Hepatocyte (in vitro differentiated cells): ENCODE results near the gene SYDE1. TPM values are rescaled to one million over a fixed set of nuclear protein-coding genes. Genes with fewer than 3 reads are reported as not detected.

Experiments
- DNase-seq: peaks from one replicate; pipeline ENCODE4 v3.0.0-alpha.2; 2016; ENCODE audit warnings: low spot score
- H2AFZ ChIP-seq: fragments of 200-600 bp; sonication (generic); 2 replicates; pipeline ENCODE4 v1.6.0; 2016; ENCODE audit warnings: antibody characterized with exemption, mild to moderate bottlenecking
- H3K27ac ChIP-seq: fragments of 200-600 bp; sonication (generic); 2 replicates; pipeline ENCODE4 v1.5.1; 2016; ENCODE audit warnings: mild to moderate bottlenecking
- H3K27me3 ChIP-seq: fragments of 200-600 bp; sonication (generic); 2 replicates; pipeline ENCODE4 v1.6.1; 2016
- H3K36me3 ChIP-seq: fragments of 200-600 bp; sonication (generic); replicated peaks from 2 replicates; pipeline ENCODE4 v1.5.1; 2016; ENCODE audit warnings: low read depth; ENCODE audit not compliant: insufficient read depth
- H3K4me1 ChIP-seq: fragments of 200-600 bp; sonication (generic); 2 replicates; pipeline ENCODE4 v1.5.1; 2016; ENCODE audit warnings: mild to moderate bottlenecking, moderate library complexity; ENCODE audit not compliant: insufficient read depth
- H3K4me2 ChIP-seq: fragments of 200-600 bp; sonication (generic); 2 replicates; pipeline ENCODE4 v1.6.0; 2016
- H3K4me3 ChIP-seq: fragments of 200-600 bp; sonication (generic); 2 replicates; pipeline ENCODE4 v1.5.1; 2016; ENCODE audit warnings: mild to moderate bottlenecking
- H3K79me2 ChIP-seq: fragments of 200-600 bp; sonication (generic); 2 replicates; pipeline ENCODE4 v1.6.0; 2017; ENCODE audit warnings: mild to moderate bottlenecking
- H3K9me2 ChIP-seq: fragments of 200-600 bp; sonication (generic); replicated peaks from 2 replicates; pipeline ENCODE4 v1.6.0; 2017; ENCODE audit warnings: mild to moderate bottlenecking; ENCODE audit not compliant: insufficient read depth
- H3K9me3 ChIP-seq: fragments of 200-600 bp; sonication (generic); 2 replicates; pipeline ENCODE4 v1.5.1; 2016; ENCODE audit warnings: low read depth, mild to moderate bottlenecking
- H4K20me1 ChIP-seq: fragments of 200-600 bp; sonication (generic); 2 replicates; pipeline ENCODE4 v1.6.0; 2016; ENCODE audit warnings: mild to moderate bottlenecking; ENCODE audit not compliant: insufficient read depth, poor library complexity, severe bottlenecking
- EZH2 ChIP-seq: fragments of 200-600 bp; sonication (generic); IDR thresholded peaks from 2 replicates; pipeline ENCODE4 v1.6.1; 2016; ENCODE audit warnings: antibody characterized with exemption, mild to moderate bottlenecking, borderline replicate concordance
- EZH2phosphoT487 ChIP-seq: fragments of 200-600 bp; sonication (generic); IDR thresholded peaks from one replicate; pipeline ENCODE4 v1.6.1; 2018; ENCODE audit warnings: antibody characterized with exemption, mild to moderate bottlenecking, low read depth, moderate library complexity; ENCODE audit not compliant: unreplicated experiment, severe bottlenecking
- WGBS: methylation state at CpG from one replicate; pipeline ENCODE4 v1.1.6; 2016; ENCODE audit warnings: low lambda C conversion rate; ENCODE audit errors: missing lambda C conversion rate; 5-methylcytosine and 5-hydroxymethylcytosine counted together
- polyA plus RNA-seq: library from polyadenylated mRNA; unstranded; fragments of >200 nt; fragmentation: Nextera tagmentation; extraction: Ambion mirVana; gene quantifications from 2 replicates; pipeline ENCODE4 v1.2.1, GENCODE V29; 2016
- total RNA-seq: library from RNA; depleted of rRNA; stranded (reverse); fragments of >200 nt; gene quantifications from 2 replicates; pipeline ENCODE4 v1.2.3, GENCODE V29; 2014
- TF ChIP-seq, protein P1 (sequence below): fragments of 200-600 bp; sonication (generic); IDR thresholded peaks from 2 replicates; pipeline ENCODE4 v1.5.1; 2016; ENCODE audit warnings: antibody characterized with exemption, mild to moderate bottlenecking; ENCODE audit not compliant: poor library complexity

The SYDE1 gene
- total and polyA plus RNA-seq, 2 experiments from 2014 or later: 17.8 to 18.5 TPM

DNA sequence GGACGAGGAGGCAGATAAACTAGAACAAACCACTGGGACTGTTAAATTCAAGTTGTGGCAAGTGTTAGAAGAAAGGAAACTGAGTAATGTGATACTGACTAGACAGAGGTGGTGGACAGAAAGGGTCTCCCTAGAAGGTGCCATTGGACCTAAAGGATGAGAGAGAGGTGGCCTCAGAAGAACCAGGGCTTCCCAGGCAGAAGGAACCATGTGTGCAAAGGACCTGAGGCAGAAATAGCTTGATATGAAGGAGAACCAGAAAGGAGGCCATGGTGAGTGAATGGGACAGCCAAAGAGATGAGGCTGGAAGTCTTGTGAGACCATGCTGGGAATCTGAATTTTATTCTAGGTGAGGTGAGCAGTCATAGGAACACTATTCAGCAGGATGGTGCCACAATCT lies 2.8 kb upstream of the SYDE1 start:
- Histone ChIP-seq H2AFZ (no peak overlapping the region), H3K79me2 (peaks cover 12% of the 10 kb centered on the region), H3K9me2 (no peaks in the 10 kb centered on the region), H3K4me2 (no peak overlapping the region), H3K4me1 (no peaks in the 10 kb centered on the region), H3K9me3 (no peaks in the 10 kb centered on the region), H3K27ac (no peak overlapping the region), H3K4me3 (no peak overlapping the region), H3K36me3 (no peaks in the 10 kb centered on the region), H3K27me3 (peaks cover 5% of the 10 kb centered on the region), H4K20me1 (no peaks in the 10 kb centered on the region)
- TF ChIP-seq, protein P1, sequence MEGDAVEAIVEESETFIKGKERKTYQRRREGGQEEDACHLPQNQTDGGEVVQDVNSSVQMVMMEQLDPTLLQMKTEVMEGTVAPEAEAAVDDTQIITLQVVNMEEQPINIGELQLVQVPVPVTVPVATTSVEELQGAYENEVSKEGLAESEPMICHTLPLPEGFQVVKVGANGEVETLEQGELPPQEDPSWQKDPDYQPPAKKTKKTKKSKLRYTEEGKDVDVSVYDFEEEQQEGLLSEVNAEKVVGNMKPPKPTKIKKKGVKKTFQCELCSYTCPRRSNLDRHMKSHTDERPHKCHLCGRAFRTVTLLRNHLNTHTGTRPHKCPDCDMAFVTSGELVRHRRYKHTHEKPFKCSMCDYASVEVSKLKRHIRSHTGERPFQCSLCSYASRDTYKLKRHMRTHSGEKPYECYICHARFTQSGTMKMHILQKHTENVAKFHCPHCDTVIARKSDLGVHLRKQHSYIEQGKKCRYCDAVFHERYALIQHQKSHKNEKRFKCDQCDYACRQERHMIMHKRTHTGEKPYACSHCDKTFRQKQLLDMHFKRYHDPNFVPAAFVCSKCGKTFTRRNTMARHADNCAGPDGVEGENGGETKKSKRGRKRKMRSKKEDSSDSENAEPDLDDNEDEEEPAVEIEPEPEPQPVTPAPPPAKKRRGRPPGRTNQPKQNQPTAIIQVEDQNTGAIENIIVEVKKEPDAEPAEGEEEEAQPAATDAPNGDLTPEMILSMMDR: no peak
- TF ChIP-seq EZH2phosphoT487 (no peak), EZH2 (no peak)
- no peak for DNase-seq
- 87% methylated on average over 1 of the region's 1 CpG for WGBS

DNA sequence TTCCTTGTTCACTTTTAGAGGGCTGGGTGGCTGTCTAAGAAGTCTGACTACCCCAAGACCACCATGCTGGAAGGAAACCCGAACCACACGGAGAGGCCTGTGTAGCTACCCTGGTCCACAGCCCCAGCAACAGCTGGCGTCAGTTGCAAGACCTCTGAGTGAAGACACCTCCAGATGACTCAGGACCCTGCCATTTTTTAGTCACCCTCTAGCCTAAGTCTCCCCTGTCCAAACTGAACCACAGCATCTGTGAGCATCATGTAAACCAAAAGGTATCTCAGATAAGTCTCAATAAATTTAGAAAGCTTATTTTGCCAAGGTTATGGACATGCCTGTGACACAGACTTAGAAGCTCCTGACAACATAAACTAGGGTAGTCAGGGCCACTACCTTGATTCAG lies 2.2 kb upstream of the SYDE1 start:
- TF ChIP-seq EZH2phosphoT487 (no peak), EZH2 (no peak)
- TF ChIP-seq, protein P1: no peak
- Histone ChIP-seq H3K4me3 (no peak overlapping the region), H4K20me1 (no peaks in the 10 kb centered on the region), H3K4me2 (no peak overlapping the region), H2AFZ (no peak overlapping the region), H3K9me3 (no peaks in the 10 kb centered on the region), H3K9me2 (no peaks in the 10 kb centered on the region), H3K27me3 (peaks cover 5% of the 10 kb centered on the region), H3K4me1 (no peaks in the 10 kb centered on the region), H3K27ac (no peak overlapping the region), H3K79me2 (peaks cover 12% of the 10 kb centered on the region), H3K36me3 (no peaks in the 10 kb centered on the region)
- 93% methylated on average over 3 of the region's 3 CpGs for WGBS
- no peak for DNase-seq

DNA sequence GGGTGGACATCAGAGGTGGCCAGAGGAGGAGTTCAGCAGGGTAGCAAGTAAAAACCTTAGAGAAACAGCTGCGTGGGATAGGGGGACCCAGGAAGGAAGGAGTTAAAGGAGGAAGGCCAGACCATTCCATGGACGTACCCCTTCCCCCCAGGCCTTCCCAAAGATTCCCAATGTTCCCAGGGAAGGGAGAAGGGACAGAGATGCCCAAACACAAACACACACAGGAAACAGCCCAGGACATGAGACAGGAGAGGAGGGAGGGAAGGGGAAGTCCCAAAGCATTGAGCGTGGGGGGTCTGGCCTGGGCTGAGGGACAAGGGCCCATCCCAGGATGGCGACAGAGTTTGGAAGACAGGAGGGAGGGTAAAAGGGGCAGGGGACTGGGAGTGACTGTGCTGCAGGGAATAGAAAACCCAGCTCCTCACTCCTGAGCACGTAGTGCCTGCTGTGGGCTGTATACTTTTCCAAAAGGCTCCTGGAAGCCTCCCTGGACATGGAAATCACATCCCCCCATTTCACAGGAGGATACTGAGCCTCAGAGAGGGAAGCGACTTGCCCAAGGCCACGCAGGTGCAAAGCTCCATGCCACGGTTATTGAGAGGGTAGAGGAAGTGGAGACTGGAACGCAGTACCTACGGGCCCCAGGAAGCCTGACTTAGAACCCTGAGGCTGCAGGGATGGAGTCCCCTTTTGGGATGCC lies 1.1 kb downstream of the SYDE1 start:
- TF ChIP-seq EZH2phosphoT487: no peak
- TF ChIP-seq, protein P1: no peak
- no peak for TF ChIP-seq EZH2
- peaks cover 5% of the 10 kb centered on the region for H3K27me3 ChIP-seq
- H3K9me2 ChIP-seq: no peaks in the 10 kb centered on the region
- H3K79me2 ChIP-seq: peaks cover 12% of the 10 kb centered on the region
- H2AFZ ChIP-seq: peak overlapping the region; percentile 86
- peak overlapping the region; percentile 96 for H3K4me2 ChIP-seq
- 48% methylated on average over 9 of the region's 10 CpGs for WGBS
- DNase-seq: no peak
- H3K27ac ChIP-seq: peak overlapping the region; percentile 99
- no peaks in the 10 kb centered on the region for H3K9me3 ChIP-seq
- H4K20me1 ChIP-seq: no peaks in the 10 kb centered on the region
- H3K4me3 ChIP-seq: peak overlapping the region; percentile 99
- no peaks in the 10 kb centered on the region for H3K36me3 ChIP-seq
- H3K4me1 ChIP-seq: no peaks in the 10 kb centered on the region
